ENCODE measurements around the gene OR5M11.
"Not testable (repeated sequence)": the region's sequence is repeated elsewhere in the genome, so short reads cannot be mapped to it uniquely, and the experiment has no call there.

OR5M11 gene

DNA sequence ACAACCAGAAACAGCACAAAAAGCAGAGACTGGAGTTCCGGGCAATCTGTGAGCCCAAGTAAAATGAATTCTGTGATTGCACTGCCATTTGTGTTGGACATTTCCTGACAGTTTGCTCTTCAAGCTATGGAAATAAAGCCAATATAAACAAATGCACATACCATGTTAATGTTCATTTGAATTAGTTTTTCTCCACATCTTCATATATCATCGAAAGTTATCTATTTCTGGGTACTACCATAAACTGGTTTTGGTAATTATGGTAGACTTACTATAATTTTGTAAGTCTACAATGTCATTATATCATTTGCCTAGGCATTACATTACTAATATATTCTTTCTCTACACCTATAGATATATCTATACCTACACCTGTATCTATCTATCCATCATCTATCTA lies at the start of gene OR5M11:
Gene OR5M11 (minus strand): TSS at position 101 of the 400 bp plus-strand sequence. CDS start 0 bp downstream, at position 101.
- Histone ChIP-seq H3K27ac (no peak within 1 kb of the TSS), H3K9me3 (no peaks in the 10 kb centered on the region), H4K20me1 (no peaks in the 10 kb centered on the region), H3K36me3 (no peaks in the 10 kb centered on the region), H3K4me1 (no peaks in the 10 kb centered on the region), H3K4me2 (no peak within 1 kb of the TSS), H3K27me3 (no peaks in the 10 kb centered on the region), H3K9ac (no peak within 1 kb of the TSS), H3K4me3 (no peak within 1 kb of the TSS)
- no peak for TF ChIP-seq Cebpa-rat (IDR thresholded peaks at IDR 0.05)

DNA sequence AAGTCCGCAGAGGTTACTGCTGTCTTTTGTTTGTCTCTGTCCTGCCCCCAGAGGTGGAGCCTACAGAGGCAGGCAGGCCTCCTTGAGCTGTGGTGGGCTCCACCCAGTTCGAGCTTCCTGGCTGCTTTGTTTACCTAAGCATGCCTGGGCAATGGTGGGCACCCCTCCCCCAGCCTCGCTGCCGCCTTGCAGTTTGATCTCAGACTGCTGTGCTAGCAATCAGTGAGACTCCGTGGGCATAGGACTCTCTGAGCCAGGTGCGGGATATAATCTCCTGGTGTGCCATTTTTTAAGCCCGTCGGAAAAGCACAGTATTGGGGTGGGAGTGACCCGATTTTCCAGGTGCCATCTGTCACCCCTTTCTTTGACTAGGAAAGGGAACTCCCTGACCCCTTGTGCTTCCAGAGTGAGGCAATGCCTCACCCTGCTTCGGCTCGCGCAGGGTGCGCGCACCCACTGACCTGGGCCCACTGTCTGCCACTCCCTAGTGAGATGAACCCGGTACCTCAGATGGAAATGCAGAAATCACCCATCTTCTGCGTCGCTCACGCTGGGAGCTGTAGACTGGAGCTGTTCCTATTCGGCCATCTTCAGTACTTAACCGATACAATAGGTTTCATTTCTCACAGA lies 49.1 kb upstream of the OR5M11 start:
- not testable (repeated sequence) for H3K9me3 ChIP-seq, H3K9ac ChIP-seq, H3K4me1 ChIP-seq, H3K27ac ChIP-seq, H3K27me3 ChIP-seq, H3K4me3 ChIP-seq, H3K36me3 ChIP-seq, H3K4me2 ChIP-seq, H4K20me1 ChIP-seq

DNA sequence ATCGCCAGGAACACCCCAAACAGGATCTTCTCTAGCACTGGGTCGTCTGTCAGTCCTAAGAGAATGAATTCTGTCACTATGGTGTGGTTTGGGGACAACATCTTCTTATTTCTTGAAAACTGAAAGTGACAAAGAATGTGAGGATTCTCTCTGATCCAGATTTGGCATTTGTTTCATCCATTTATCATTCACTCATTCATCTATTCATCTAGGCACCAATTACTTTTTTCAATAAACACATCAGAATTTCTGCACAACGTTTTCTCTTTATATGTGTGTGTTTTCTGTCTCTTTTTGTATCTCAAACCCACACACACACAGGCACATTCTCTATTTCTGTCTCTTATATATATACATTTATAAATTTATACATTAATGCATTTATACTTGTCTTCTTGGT lies 34.6 kb upstream of the OR5M11 start, which contains the start of gene OR5M10:
Gene OR5M10 (minus strand): TSS at position 101 of the 400 bp plus-strand sequence. CDS start 0 bp downstream, at position 101.
- Histone ChIP-seq H3K36me3 (no peaks in the 10 kb centered on the region), H3K4me3 (no peak within 1 kb of the TSS), H4K20me1 (no peaks in the 10 kb centered on the region), H3K9ac (no peak within 1 kb of the TSS), H3K27ac (no peak within 1 kb of the TSS), H3K9me3 (no peaks in the 10 kb centered on the region), H3K4me1 (no peaks in the 10 kb centered on the region), H3K27me3 (no peaks in the 10 kb centered on the region), H3K4me2 (no peak within 1 kb of the TSS)
- TF ChIP-seq Cebpa-rat (IDR thresholded peaks at IDR 0.05), result no peak

DNA sequence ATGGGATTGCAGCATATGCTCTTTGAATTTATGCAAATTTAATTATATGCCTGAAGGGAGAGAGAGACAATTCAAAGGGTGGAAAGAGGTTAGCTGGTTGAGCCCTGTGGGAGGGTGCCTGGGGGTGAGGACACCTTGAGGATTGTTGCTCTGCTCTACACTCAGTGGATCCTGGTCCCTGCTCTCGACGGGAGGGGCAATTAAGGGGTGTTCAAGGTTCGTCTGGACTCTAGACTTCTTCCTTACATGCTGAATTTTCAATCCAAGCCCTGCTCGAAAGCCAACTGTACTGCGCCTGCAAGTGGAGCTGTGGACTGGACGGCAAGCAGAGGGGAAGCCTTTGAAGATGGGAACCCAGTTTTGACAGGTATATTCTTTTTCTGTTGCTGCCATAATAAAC lies 15.5 kb upstream of the OR5M11 start:
- Histone ChIP-seq H3K4me2 (no peak overlapping the region), H3K9me3 (no peaks in the 10 kb centered on the region), H3K9ac (no peak overlapping the region), H3K27me3 (no peaks in the 10 kb centered on the region), H3K36me3 (no peaks in the 10 kb centered on the region), H4K20me1 (no peaks in the 10 kb centered on the region), H3K4me1 (no peaks in the 10 kb centered on the region), H3K27ac (no peak overlapping the region), H3K4me3 (no peak overlapping the region)
- no peak for TF ChIP-seq Cebpa-rat (IDR thresholded peaks at IDR 0.05)

DNA sequence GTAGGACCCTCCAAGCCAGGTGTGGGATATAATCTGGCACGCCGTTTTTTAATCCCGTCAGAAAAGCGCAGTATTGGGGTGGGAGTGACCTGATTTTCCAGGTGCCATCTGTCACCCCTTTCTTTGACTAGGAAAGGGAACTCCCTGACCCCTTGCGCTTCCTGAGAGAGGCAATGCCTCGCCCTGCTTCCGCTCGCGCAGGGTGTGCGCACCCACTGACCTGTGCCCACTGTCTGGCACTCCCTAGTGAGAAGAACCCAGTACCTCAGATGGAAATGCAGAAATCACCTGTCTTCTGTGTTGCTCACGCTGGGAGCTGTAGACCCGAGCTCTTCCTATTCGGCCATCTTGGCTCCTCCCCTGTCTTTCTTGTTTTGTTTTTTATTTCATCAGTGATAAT lies 11.6 kb upstream of the OR5M11 start:
- H4K20me1 ChIP-seq, H3K36me3 ChIP-seq, H3K4me3 ChIP-seq, H3K4me2 ChIP-seq, H3K9me3 ChIP-seq, H3K4me1 ChIP-seq, H3K9ac ChIP-seq, H3K27ac ChIP-seq, H3K27me3 ChIP-seq: not testable (repeated sequence)

DNA sequence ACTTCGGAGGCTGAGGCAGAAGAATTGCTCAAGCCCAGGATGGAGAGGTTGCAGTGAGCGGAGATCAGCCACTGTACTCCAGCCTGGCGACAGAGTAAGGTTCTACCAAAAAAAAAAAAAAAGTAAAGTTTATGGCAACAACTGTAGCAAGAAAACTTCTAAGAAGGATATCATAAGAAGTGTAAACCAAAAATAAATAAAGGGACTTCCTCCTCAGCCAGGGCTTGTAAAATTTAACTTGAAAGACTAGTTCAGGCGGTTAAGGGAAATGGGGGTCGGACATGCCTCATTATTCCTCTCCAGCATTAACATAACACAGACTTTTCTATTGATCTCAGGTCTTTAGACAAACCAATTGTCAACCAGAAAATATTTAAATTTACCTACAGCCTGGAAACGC lies 2.5 kb upstream of the OR5M11 start:
- Histone ChIP-seq H3K9ac (no peak overlapping the region), H3K4me3 (no peak overlapping the region), H3K27me3 (no peaks in the 10 kb centered on the region), H3K4me1 (no peaks in the 10 kb centered on the region), H3K27ac (no peak overlapping the region), H3K36me3 (no peaks in the 10 kb centered on the region), H3K4me2 (no peak overlapping the region), H3K9me3 (no peaks in the 10 kb centered on the region), H4K20me1 (no peaks in the 10 kb centered on the region)
- TF ChIP-seq Cebpa-rat (IDR thresholded peaks at IDR 0.05), result no peak

DNA sequence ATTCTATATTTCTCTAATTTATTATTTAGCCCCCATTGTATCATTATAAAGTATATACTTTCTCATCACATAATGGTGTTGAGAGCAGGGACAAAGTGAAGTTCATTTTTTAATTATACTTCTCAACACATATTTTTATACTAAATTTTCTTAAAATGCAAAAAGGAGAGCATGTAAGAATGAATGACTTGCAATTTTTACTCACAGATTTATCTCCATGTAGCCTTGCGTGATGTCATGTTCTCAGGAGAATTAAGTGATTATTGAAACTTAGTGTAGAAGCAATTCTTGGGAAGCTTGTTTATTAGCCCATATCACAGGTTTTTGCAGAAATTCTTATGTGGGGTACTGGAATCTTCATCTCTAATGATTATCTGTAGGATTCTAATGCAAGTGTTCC lies 682 bp upstream of the OR5M11 start:
- Histone ChIP-seq H3K9ac (no peak overlapping the region), H3K4me2 (no peak overlapping the region), H3K27ac (no peak overlapping the region), H3K4me1 (no peaks in the 10 kb centered on the region), H3K27me3 (no peaks in the 10 kb centered on the region), H4K20me1 (no peaks in the 10 kb centered on the region), H3K4me3 (no peak overlapping the region), H3K9me3 (no peaks in the 10 kb centered on the region), H3K36me3 (no peaks in the 10 kb centered on the region)
- no peak for TF ChIP-seq Cebpa-rat (IDR thresholded peaks at IDR 0.05)

DNA sequence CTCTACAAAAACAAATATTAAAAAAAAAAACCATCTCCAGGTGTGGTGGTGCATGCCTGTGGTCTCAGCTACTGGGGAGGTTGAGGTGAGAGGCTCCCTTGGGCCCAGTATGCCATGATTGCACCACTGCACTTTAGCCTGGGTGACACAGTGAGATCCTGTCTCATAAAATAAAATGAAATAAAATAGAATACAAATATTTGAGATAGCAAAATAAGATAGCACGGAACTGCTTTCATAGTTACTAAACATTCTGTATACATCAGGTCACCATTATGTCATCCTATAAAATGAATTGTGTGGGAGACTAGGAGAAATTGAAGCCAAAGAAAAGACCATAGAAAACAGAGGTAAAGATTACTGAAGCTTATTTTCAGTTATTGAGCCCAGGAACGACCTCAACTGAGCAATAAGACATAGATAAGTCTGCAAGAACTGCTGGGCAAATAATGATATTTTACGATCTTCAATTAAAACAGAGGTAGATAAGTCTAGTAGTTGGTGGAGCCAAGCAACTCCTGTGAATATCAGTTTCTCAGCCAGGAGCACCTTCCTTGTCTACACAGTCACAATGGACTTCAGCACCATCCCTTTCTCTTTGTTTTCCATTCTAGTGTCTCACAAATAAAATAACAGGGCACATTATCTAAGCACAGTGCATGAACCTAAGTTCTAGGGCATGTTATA lies 9.9 kb downstream of the OR5M11 start:
- Histone ChIP-seq H3K4me1 (no peaks in the 10 kb centered on the region), H4K20me1 (no peaks in the 10 kb centered on the region), H3K9me3 (no peaks in the 10 kb centered on the region), H3K27ac (no peak overlapping the region), H3K27me3 (no peaks in the 10 kb centered on the region), H3K36me3 (no peaks in the 10 kb centered on the region), H3K9ac (no peak overlapping the region), H3K4me2 (no peak overlapping the region), H3K4me3 (no peak overlapping the region)
- no peak for TF ChIP-seq Cebpa-rat (IDR thresholded peaks at IDR 0.05)

DNA sequence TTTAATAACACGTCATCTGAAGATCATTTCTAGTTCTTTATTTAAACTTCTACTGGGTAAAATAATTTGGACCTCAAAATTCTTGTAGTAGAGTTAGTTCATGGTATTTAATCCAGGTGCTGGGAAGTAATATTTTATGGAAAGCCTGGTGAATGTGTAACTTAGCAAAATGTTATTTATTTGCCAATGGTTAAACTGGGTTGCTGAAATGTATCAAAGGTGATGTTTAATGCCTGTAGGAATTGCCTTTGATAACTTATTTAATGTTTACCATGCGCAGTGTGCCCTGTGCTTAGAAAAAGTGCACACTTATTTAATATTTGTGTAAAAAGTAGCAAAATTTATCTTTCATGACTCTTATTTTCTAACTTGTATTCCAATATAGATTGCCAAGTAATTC lies 11.2 kb downstream of the OR5M11 start:
- no peak for TF ChIP-seq Cebpa-rat (IDR thresholded peaks at IDR 0.05)
- Histone ChIP-seq H3K36me3 (no peaks in the 10 kb centered on the region), H3K9me3 (no peaks in the 10 kb centered on the region), H3K27me3 (no peaks in the 10 kb centered on the region), H3K27ac (no peak overlapping the region), H3K4me2 (no peak overlapping the region), H3K4me1 (no peaks in the 10 kb centered on the region), H3K9ac (no peak overlapping the region), H4K20me1 (no peaks in the 10 kb centered on the region), H3K4me3 (no peak overlapping the region)

DNA sequence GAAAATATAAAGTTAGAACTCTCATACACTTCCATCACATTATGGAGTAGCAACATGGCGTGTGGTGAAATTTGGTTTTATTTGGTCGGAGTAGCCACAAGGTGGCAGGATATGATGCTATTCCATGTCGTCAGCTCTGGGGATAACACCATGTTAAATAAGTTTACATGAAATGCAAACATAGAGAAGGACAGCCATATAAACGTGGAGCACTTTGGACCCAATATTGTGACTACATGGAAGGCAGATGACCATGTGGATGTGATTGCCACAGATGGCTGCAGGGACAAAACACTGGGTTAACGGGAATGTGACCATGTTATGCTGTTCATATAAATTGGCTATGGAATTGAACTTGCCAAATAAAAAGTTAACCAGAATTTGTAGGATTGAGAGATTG lies 21.0 kb downstream of the OR5M11 start:
- H3K9me3 ChIP-seq, result no peaks in the 10 kb centered on the region
- H3K9ac ChIP-seq, result no peak overlapping the region
- no peaks in the 10 kb centered on the region for H4K20me1 ChIP-seq
- no peak overlapping the region for H3K4me2 ChIP-seq
- no peaks in the 10 kb centered on the region for H3K4me1 ChIP-seq
- H3K4me3 ChIP-seq, result no peak overlapping the region
- no peak for TF ChIP-seq Cebpa-rat (IDR thresholded peaks at IDR 0.05)
- no peaks in the 10 kb centered on the region for H3K36me3 ChIP-seq
- no peaks in the 10 kb centered on the region for H3K27me3 ChIP-seq
- no peak overlapping the region for H3K27ac ChIP-seq

All from BLaER1 (cell line).